SK-N-SH (cell line): ENCODE measurements around the gene NEK10. TPM values are rescaled to one million over a fixed set of nuclear protein-coding genes. Genes with fewer than 3 reads are reported as not detected.

Experiments used
- EP300 ChIP-seq, 2 experiments: IDR thresholded peaks; 2 replicates each; pipeline versions ENCODE4 v1.4.0 to v1.6.1; 2012; ENCODE audit warnings: borderline replicate concordance in 1 of 2, low read depth in 1 of 2, low read length in 1 of 2
- EZH2phosphoT487 ChIP-seq: fragments of 200-600 bp; sonication (generic); IDR thresholded peaks from 2 replicates; pipeline ENCODE4 v1.6.1; 2017; ENCODE audit warnings: low read depth, mixed run types, mild to moderate bottlenecking, antibody characterized with exemption, moderate library complexity, borderline replicate concordance
- FOXJ3 ChIP-seq: sonication (generic); formaldehyde crosslinking; IDR thresholded peaks from 2 replicates; pipeline ENCODE4 v1.5.1; 2020; ENCODE audit warnings: mild to moderate bottlenecking, missing genetic modification reagents
- GABPA ChIP-seq: IDR thresholded peaks from 2 replicates; pipeline ENCODE4 v1.4.0; 2012; ENCODE audit warnings: low read depth, mild to moderate bottlenecking
- GATA2 ChIP-seq: sonication (generic); formaldehyde crosslinking; IDR thresholded peaks from 2 replicates; pipeline ENCODE4 v1.5.0; 2020; ENCODE audit warnings: mild to moderate bottlenecking, missing genetic modification reagents
- MEF2A ChIP-seq: IDR thresholded peaks from 2 replicates; pipeline ENCODE4 v1.4.0; 2012; ENCODE audit warnings: low read depth, borderline replicate concordance
- NRF1 ChIP-seq: IDR thresholded peaks from 2 replicates; pipeline ENCODE4 v1.6.1; 2012; ENCODE audit warnings: low read depth, mild to moderate bottlenecking, low read length
- RFX5 ChIP-seq: IDR thresholded peaks from 2 replicates; pipeline ENCODE4 v1.6.1; 2012; ENCODE audit warnings: mild to moderate bottlenecking, improper control_type of control experiment, low read length
- TEAD4 ChIP-seq: IDR thresholded peaks from 2 replicates; pipeline ENCODE4 v1.4.0; 2012; ENCODE audit warnings: mild to moderate bottlenecking, borderline replicate concordance; ENCODE audit not compliant: insufficient read depth
- YY1 ChIP-seq: IDR thresholded peaks from 2 replicates; pipeline ENCODE4 v1.4.0; 2012; ENCODE audit warnings: low read depth, mild to moderate bottlenecking
- polyA plus RNA-seq, 3 experiments: library from polyadenylated mRNA; depleted of rRNA; stranded (reverse); fragments of >200 nt; gene quantifications; 2 replicates each; pipeline ENCODE4 v1.2.3, GENCODE V29; 2012
- small RNA-seq, 7 experiments: library from RNA; depleted of rRNA; stranded (forward); fragments of <200 nt; gene quantifications; one replicate each; pipeline ENCODE3, GENCODE V24; 2012
- TF ChIP-seq, protein P1 (sequence below): IDR thresholded peaks from 2 replicates; pipeline ENCODE4; 2012

The NEK10 gene
- polyA plus RNA-seq, 1 of the 3 experiments (the other 2 are of a cell fraction) = 1.0 TPM

- no peak for TF ChIP-seq RFX5
- TF ChIP-seq GABPA = no peak
- TF ChIP-seq EP300 (IDR thresholded peaks at IDR 0.05; ENCODE audit: borderline replicate concordance in 1 of 2, low read depth in 1 of 2, low read length in 1 of 2) = no peak
- TF ChIP-seq GATA2 (CRISPR knock-in tag) = no peak
- no peak for TF ChIP-seq FOXJ3 (CRISPR knock-in tag)
- no peak for TF ChIP-seq MEF2A
- TF ChIP-seq YY1 = no peak
- no peak for TF ChIP-seq EZH2phosphoT487
- TF ChIP-seq NRF1 = no peak
- TF ChIP-seq TEAD4 = no peak
- TF ChIP-seq, protein P1, sequence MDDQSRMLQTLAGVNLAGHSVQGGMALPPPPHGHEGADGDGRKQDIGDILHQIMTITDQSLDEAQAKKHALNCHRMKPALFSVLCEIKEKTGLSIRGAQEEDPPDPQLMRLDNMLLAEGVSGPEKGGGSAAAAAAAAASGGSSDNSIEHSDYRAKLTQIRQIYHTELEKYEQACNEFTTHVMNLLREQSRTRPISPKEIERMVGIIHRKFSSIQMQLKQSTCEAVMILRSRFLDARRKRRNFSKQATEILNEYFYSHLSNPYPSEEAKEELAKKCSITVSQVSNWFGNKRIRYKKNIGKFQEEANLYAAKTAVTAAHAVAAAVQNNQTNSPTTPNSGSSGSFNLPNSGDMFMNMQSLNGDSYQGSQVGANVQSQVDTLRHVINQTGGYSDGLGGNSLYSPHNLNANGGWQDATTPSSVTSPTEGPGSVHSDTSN = no peak
Measured at GRCh38 chr3:27060336-27060735, 308.8 kb downstream of the NEK10 start (continued).

Small RNA genes lying within 50 kb of the gene (small RNA-seq; reads per million reads assigned to genes)
- gene MINOS1P3 (0 reads per million in 7 experiments), gene RNU6-342P (0 reads per million in 7 experiments)

Other genes with a start within 250 kb of the NEK10 start
- 3.9 and 5.9 TPM in 2 replicates for gene SLC4A7, start 115.0 kb upstream of the NEK10 start, polyA plus RNA-seq (2012; rRNA removed)